ENCODE measurements around the gene ACOX3. TPM values are rescaled to one million over a fixed set of nuclear protein-coding genes. Genes with fewer than 3 reads are reported as not detected.
"Not testable (repeated sequence)": the region's sequence is repeated elsewhere in the genome, so short reads cannot be mapped to it uniquely, and the experiment has no call there.

Gene ACOX3
- polyA plus RNA-seq, 3 donors, result 16.4 to 19.4 (median 17.3) TPM

DNA sequence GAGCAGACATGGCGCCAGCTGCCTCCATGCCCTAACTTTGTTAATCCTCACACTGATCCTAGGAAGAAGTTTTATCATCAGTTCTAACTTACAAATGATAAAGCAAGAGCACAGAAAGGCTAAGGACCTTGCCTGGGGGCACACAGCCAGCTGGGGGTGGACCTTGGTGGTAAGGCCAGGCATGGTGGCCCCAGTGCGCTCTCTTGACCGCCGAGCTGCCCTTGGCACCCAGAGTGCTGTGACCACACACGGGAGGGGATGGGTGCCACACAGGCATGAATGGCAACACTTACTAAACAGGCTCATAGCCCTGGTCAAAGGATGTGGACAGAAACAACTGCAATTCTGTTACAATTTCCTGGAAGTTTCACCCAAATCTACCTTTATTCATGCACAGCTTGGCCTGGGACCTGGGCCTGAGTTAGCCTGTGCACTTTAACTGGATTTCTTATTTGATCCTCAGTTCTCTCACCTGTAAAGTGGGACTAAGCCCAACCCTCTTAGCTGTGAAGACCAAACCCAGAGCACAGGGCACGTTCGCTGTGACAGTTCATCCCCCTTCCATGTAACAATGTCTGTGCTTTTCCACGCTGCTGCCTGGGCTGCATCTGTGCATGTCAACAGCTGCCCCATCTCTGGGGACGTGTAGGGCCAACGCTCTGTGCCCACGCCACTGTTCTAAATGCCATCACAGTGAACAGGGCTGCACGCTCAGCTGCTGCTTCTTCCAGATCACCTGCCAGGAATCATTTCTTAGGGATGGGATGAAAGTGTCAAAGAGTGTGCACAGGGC lies 44.8 kb downstream of the ACOX3 start:
- DNase-seq (ENCODE audit: extremely low read depth in 1 of 11, low read depth in 9 of 11, low spot score in 4 of 11), result no peak

- DNase-seq (ENCODE audit: extremely low read depth in 1 of 11, low read depth in 9 of 11, low spot score in 4 of 11), result no peak
Observed at GRCh38 chr4:8394806-8395205, 45.7 kb downstream of the ACOX3 start.

DNA sequence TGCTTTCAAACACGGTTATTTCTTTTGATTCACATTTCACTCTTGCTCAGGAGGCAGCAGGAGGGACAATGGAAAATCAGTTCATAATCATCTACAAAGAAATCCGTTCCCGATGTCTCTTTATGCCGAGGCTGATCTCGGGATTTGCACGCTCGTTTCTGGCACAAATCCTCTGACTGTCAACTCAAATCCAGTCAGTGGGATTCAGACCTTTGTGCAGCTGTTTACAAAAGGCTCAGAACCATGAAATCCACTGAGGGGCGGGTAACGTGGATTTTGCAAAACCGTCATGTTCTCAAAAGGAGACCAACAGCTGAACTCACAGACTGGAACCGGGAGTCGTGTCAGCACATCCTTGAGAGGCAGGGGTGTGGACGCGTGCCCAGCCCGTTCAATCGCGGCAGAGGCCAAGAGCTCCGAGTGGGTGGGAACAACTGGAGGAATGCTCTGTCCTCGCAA lies 46.4 kb downstream of the ACOX3 start:
- peak in 1 of 11 donors; percentile 39 for DNase-seq (ENCODE audit: extremely low read depth in 1 of 11, low read depth in 9 of 11, low spot score in 4 of 11)

DNA sequence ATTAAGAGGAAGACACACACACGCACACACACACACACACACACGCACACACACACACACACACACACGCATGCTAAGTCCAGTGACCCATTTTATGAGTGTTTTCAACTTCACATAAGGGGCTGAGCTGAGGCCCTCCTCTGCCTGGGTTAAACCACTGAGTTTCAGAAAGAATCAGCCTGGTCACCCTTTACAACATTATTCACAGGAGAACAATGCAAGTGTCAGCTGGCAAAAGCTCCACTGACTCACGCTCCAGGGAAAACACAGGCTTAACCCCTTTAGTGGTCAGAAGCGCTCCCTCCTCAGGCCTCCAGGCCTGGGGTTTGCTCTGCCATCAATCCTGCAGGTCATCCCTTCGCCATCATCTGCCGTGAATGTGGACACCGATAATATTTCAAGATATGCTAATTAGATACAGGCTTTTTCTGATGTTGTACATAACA lies 46.9 kb downstream of the ACOX3 start:
- DNase-seq (ENCODE audit: extremely low read depth in 1 of 11, low read depth in 9 of 11, low spot score in 4 of 11), result peak in 3 of 11 donors; percentile 40 to 60 (median 50)

DNA sequence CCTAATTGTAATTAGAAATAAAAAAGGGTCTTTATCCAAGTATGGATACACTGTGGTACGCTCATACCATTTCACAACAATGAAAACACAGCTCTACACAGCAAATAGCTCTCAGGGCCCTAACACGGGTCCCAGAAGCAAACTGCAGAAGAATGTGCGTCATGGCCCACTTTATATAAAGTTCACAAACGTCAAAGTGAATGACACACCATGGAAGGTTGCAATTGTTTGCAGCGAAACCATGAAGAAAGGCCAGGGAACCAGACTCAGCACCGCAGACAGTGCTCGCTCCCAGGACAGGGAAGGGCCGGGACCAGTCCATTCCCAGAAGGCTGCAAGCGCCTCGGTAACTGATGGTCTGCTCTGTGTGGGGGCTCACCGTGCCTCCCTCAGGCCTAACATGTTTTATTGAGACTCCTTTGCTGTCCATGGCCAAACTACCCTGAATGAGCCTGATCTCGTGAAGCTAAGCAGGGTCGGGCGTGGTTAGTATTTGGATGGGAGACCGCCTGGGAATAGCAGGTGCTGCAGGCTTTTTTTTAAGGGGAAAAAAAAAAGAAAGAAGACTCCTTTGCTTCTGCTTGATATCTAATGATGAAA lies 47.8 kb downstream of the ACOX3 start:
- DNase-seq (ENCODE audit: extremely low read depth in 1 of 11, low read depth in 9 of 11, low spot score in 4 of 11), result no peak

- no peak for DNase-seq (ENCODE audit: extremely low read depth in 1 of 11, low read depth in 9 of 11, low spot score in 4 of 11)
Observed at GRCh38 chr4:8391972-8392371, 48.6 kb downstream of the ACOX3 start.

- no peak for DNase-seq (ENCODE audit: extremely low read depth in 1 of 11, low read depth in 9 of 11, low spot score in 4 of 11)
Observed at GRCh38 chr4:8391071-8391470, 49.5 kb downstream of the ACOX3 start.

DNA sequence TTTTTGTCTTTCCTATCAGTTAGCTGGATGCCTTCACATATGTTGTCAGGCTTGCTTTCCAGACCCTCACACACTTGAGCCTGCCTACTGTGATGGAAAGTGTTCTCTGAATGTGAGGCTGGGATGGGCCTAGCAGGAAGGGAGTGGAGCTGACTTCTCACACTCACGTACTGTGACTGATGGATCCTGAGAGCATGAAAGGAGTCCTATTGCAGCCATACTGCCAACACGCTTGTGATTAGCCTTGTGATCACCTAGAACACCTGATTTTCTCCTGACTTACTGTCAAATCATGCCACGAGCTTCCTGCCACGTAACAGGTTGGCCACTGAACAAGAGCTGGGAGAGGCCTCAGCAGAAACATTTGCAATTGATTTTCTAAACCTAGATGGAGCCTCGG lies 49.9 kb downstream of the ACOX3 start:
- DNase-seq (ENCODE audit: extremely low read depth in 1 of 11, low read depth in 9 of 11, low spot score in 4 of 11), result no peak

DNA sequence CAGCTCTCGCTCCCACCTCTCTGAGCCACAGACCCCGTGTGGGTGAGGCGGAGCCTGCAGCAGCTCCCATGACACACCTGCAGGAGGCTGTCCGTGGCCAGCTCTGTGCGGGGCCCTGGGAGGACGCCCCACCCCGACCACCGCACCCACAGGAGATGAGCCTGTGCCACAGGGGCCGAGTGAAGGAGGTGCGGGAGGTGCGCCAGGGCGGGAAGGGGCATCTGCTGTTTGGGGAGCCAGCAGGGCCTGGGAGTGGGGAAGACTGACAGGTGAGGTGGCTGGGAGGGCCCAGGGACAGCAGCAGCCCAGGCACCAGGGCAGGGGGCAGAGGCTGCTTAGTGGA lies 52.0 kb downstream of the ACOX3 start:
- DNase-seq (ENCODE audit: extremely low read depth in 1 of 11, low read depth in 9 of 11, low spot score in 4 of 11), result no peak

DNA sequence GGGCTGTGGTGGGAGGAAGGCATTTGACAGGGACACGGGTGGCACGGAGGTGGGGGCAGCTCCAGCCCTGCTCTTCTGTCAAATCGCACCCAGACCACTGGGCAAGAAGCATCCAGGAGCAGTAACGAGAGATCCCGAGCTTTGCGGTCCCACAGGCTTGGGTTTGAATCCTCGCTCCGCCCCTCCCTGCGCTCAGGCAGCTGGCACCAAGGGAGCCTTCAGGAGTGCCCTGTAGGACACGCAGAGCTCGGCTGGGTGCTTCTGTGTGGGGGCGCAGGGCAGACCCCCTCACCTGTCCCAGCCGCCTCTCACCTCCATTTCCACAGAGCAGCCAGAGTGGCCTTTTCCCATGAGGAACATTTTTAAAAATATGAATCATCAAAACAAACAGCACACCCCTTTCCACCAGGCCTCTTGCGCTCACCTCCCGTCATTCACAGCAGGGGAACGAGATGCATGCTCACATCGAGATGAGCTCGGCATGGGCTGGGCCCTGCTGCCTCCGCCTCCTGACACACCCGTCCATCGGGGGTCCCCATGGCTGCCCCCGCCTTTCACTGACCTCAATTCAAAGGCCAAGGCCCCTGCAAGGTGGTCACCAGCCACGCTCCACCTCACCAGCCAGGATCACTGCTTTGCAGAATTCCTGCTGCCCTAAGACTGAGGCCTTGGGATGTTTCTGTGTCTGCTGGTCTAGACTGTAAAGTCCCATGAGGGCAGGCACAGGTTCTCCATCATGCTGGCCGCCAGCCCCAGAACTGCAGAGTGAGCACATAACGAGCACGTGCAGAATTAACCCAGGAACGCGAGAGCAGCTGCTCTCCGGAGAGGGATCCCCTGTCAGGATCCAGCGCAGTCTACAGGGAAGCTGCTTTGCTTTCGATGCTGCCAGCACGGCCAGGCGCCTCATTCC lies 52.7 kb downstream of the ACOX3 start:
- DNase-seq (ENCODE audit: extremely low read depth in 1 of 11, low read depth in 9 of 11, low spot score in 4 of 11), result no peak

- DNase-seq (ENCODE audit: extremely low read depth in 1 of 11, low read depth in 9 of 11, low spot score in 4 of 11), result no peak
Observed at GRCh38 chr4:8387194-8387593, 53.3 kb downstream of the ACOX3 start.

- DNase-seq (ENCODE audit: extremely low read depth in 1 of 11, low read depth in 9 of 11, low spot score in 4 of 11), result no peak
Observed at GRCh38 chr4:8386731-8387130, 53.8 kb downstream of the ACOX3 start.

DNA sequence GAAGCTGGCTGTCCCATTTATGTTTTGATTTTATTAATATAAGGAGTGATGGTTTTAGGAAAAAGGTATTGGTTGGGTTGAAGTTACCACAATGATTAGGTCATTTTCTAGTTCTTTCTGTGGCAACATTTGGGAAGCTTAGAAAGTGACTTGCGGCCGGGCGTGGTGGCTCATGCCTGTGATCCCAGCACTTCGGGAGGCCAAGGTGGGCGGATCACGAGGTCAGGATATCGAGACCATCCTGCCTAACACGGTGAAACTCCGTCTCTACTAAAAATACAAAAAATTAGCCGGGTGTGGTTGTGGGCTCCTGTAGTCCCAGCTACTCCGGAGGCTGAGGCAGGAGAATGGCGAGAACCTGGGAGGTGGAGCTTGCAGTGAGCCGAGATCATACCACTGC lies 54.4 kb downstream of the ACOX3 start:
- DNase-seq (ENCODE audit: extremely low read depth in 1 of 11, low read depth in 9 of 11, low spot score in 4 of 11), result not testable (repeated sequence)

DNA sequence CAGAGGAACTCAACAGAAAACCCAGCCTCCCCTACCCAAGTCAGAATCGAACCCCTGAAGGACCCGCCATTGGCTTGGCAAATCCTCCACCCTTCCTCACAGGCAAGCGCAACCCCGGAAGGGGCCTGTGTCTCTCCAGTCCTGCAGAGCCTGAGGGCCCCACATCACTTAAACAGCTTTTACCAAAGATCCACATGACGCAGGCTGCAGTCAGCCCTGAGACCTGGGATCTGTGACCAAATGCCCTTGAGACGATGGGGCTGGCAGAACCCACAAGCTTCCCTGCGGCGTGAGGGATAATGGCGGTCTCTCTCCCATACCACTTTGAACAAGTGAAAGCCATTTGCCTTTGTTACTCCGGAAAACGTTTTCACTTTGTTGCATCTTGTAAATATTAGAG lies 54.9 kb downstream of the ACOX3 start:
- DNase-seq (ENCODE audit: extremely low read depth in 1 of 11, low read depth in 9 of 11, low spot score in 4 of 11), result no peak

DNA sequence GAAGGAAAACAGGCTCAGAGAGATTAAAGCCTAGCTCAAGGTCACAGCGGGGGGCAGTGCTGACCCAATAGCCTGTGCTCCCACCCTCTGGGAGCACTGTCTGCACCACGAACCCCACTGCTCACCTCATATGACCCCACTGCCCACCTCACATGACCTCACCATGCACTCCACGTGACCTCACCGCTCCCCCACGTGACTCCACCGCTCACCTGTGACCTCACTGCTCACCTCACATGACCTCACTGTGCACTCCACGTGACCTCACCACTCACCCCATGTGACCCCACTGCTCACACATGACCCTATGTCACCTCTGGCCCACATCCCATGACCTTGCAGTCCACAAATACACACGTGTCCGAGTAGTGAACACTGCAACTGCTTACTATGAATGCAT lies 55.4 kb downstream of the ACOX3 start:
- DNase-seq (ENCODE audit: extremely low read depth in 1 of 11, low read depth in 9 of 11, low spot score in 4 of 11), result no peak

GRCh38 chr4:8384397-8385060 lies 56.0 kb downstream of the ACOX3 start:
- no peak for DNase-seq (ENCODE audit: extremely low read depth in 1 of 11, low read depth in 9 of 11, low spot score in 4 of 11)

GRCh38 chr4:8383451-8384160 lies 56.9 kb downstream of the ACOX3 start:
- DNase-seq (ENCODE audit: extremely low read depth in 1 of 11, low read depth in 9 of 11, low spot score in 4 of 11), result peak in 4 of 11 donors; percentile 39 to 54 (median 44)

DNA sequence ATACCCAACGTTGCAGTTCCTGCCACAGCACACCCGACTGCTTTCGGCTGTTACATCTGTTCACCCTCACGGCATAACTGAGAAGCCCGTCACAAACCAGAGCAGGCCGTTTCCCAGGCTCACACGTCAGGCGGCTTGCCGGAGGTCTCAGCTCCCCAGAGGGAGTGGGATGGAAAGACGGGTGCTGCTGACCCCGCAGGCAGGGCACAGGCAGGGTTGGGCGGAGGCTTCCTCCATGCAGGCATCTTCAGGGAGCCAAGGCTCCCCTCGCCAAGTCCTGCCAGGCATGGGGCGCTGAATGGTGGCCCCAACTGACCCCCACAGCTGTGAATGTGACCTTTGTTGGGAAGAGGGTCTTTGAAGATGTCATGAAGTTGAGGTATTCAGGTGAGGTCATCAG lies 57.5 kb downstream of the ACOX3 start:
- DNase-seq (ENCODE audit: extremely low read depth in 1 of 11, low read depth in 9 of 11, low spot score in 4 of 11), result no peak

All from renal cortex interstitium (tissue), 11 donors.